Measurements from ENCODE around the gene TRPM8. TPM values are rescaled to one million over a fixed set of nuclear protein-coding genes. Genes with fewer than 3 reads are reported as not detected.
"Not testable (repeated sequence)": the region's sequence is repeated elsewhere in the genome, so short reads cannot be mapped to it uniquely, and the experiment has no call there.

Gene TRPM8
- total RNA-seq (not detected), polyA plus RNA-seq (not detected)
- long read RNA-seq, donor 1, result 0 reads
- long read RNA-seq, donor 2, result 0 reads
- long read RNA-seq, donor 3, result 0 reads

DNA sequence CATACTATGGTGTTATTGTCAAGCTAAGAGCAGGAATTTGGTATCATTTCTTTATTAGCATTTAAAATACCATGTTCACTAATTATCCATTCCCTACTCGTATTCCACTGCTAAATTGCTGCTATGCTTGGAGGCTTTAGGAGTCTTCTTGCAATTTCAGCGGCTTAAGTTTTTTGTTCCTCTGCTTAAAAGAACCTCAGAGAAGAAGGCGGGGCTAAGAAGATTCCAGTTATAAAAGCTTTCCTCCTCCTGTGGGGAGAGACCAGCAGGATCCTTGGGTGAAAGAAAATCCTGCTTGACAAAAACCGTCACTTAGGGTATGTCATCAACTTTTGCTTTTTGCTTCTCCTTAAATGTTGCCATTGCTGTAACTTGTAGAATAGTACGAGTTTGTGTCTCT lies at the start of gene TRPM8:
TSS of gene TRPM8 (plus strand) at position 258 of the 400 bp plus-strand sequence. CDS start 9,165 bp downstream, outside the sequence.
- Histone ChIP-seq H3K9me3 (no peaks in the 10 kb centered on the region), H3K4me3 (no peak within 1 kb of the TSS), H3K27me3 (peaks cover 0 to 39% (median 9%) of the 10 kb centered on the region in 7 donors), H3K4me1 (no peaks in the 10 kb centered on the region), H3K27ac (no peak within 1 kb of the TSS), H3K36me3 (no peaks in the 10 kb centered on the region)
- 41 to 43% methylated on average over 5 of the region's 5 CpGs for WGBS, 2 donors
- DNase-seq (no peak), ATAC-seq (no peak)
- intact Hi-C loops (cut with DNase I), result no loop called here
- TF ChIP-seq, protein P1, sequence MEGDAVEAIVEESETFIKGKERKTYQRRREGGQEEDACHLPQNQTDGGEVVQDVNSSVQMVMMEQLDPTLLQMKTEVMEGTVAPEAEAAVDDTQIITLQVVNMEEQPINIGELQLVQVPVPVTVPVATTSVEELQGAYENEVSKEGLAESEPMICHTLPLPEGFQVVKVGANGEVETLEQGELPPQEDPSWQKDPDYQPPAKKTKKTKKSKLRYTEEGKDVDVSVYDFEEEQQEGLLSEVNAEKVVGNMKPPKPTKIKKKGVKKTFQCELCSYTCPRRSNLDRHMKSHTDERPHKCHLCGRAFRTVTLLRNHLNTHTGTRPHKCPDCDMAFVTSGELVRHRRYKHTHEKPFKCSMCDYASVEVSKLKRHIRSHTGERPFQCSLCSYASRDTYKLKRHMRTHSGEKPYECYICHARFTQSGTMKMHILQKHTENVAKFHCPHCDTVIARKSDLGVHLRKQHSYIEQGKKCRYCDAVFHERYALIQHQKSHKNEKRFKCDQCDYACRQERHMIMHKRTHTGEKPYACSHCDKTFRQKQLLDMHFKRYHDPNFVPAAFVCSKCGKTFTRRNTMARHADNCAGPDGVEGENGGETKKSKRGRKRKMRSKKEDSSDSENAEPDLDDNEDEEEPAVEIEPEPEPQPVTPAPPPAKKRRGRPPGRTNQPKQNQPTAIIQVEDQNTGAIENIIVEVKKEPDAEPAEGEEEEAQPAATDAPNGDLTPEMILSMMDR (IDR thresholded peaks at IDR 0.05), result no peak

DNA sequence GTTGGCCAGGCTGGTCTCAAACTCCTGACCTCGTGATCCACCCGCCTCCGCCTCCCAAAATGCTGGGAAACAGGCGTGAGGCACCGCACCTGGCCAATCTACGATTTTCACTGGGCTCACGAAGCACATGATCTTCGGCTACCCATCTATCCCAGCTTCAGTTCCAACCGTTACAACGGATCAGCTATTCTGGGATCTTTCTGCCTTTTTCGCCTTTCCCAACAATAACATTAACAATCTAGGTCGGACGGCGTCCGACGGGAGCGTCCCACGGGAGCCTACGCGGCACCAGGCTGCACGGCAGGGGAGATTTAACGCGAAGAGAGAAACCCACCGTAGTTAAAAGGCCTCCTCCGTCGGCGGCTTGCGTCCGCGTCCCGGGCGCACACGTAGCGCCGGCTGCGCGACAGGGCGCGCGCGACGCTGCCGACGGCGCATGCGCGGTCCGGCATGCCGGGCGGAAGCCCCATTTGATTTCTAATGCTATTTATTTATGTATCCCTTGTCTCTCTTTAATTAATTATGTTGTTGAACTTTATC lies 49.1 kb upstream of the TRPM8 start, which contains the start of gene MSL3B:
TSS of gene MSL3B (minus strand) at position 394 of the 540 bp plus-strand sequence.
- H3K4me3 ChIP-seq, result peak within 1 kb of the TSS in 9 of 10 donors; percentile 1 to 62 (median 50)
- H3K9me3 ChIP-seq, result peaks cover 0 to 24% (median 0%) of the 10 kb centered on the region in 11 donors
- 7 to 13% methylated on average over 50 of the region's 50 CpGs for whole genome bisulfite sequencing, 2 donors
- H3K36me3 ChIP-seq, result no peaks in the 10 kb centered on the region
- DNase-seq, result peak in 1 of 2 donors; percentile 52
- peak in 5 of 8 donors; percentile 28 to 73 (median 46) for ATAC-seq
- peak within 1 kb of the TSS in 1 of 10 donors; percentile 76 for H3K27ac ChIP-seq
- H3K4me1 ChIP-seq, result no peaks in the 10 kb centered on the region
- peaks cover 0 to 41% (median 21%) of the 10 kb centered on the region in 7 donors for H3K27me3 ChIP-seq
- TF ChIP-seq, protein P1 (IDR thresholded peaks at IDR 0.05), result no peak
- intact Hi-C loops (cut with DNase I), result no loop called here

DNA sequence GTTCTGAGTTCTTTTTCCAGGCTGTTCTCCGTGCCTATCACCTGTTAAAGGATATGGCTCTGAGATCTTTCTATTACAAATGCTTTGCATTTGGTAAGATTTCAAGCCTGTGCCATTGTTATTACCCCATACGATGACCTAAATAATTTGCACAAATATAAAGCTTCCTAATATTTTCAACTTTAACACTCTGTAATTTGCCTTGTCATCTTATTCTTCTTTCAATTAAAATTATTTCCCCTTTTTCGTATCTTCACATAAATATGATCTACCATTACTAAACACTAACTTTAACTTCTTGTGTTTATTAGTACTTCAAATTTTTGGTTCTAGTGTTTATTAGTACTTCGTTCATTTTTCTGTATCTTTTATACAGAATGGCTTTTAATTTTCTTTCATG lies 45.7 kb upstream of the TRPM8 start:
- no peaks in the 10 kb centered on the region for H3K36me3 ChIP-seq
- no peak overlapping the region for H3K27ac ChIP-seq
- H3K4me3 ChIP-seq, result no peak overlapping the region
- 64 to 66% methylated on average over 4 of the region's 4 CpGs for WGBS, 2 donors
- no peaks in the 10 kb centered on the region for H3K4me1 ChIP-seq
- ATAC-seq, result no peak
- no peak for DNase-seq
- peaks cover 0 to 24% (median 2%) of the 10 kb centered on the region in 11 donors for H3K9me3 ChIP-seq
- intact Hi-C loops (cut with DNase I), result no loop called here
- TF ChIP-seq, protein P1 (IDR thresholded peaks at IDR 0.05), result no peak
- H3K27me3 ChIP-seq, result peaks cover 0 to 56% (median 30%) of the 10 kb centered on the region in 7 donors

DNA sequence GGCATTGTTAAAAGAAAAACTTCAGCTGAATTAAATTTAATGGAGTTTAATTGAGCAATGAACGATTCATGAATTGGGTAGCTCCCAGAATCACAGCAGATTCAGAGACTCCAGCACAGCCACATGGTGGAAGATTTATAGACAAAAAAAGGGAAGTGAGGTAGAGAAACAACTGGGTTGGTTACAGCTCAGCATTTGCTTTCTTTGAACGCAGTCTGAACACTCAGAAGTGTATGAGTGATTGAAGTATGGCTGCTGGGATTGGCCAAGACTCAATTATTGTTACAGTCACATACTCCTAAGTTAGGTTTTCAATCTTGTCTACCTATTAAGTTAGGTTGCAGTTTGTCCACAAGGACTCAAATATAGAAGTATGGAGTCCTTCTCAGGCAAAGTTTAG lies 45.0 kb upstream of the TRPM8 start:
- H3K36me3 ChIP-seq; H3K27ac ChIP-seq; ATAC-seq; intact Hi-C loops (cut with DNase I); DNase-seq; H3K4me3 ChIP-seq; H3K4me1 ChIP-seq: not testable (repeated sequence)
- Histone ChIP-seq H3K9me3 (peaks cover 0 to 30% (median 4%) of the 10 kb centered on the region in 11 donors), H3K27me3 (peaks cover 0 to 56% (median 30%) of the 10 kb centered on the region in 7 donors)
- WGBS, 2 donors, result 51 to 63% methylated on average over 2 of the region's 2 CpGs

DNA sequence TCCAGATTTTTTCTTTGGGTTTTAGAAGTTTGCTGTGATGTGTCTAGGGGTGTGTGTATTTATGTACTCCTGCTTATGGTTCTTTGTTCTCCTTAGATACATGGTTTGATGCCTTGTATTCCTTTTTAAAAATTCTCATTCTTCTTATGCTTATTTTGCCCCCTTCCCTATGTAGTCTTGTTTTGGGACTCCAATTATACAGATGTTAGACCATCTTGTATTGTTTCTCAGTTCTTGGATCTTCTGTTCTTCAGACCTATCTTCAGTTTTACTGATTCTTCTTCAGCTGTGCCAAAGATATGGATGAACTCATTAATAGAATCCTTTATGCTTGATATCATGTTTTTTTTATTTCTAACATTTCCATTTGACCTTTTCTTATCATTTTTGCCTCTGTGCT lies 34.8 kb upstream of the TRPM8 start:
- intact Hi-C loops (cut with DNase I), result no loop called here
- no peak for ATAC-seq
- Histone ChIP-seq H3K27me3 (peaks cover 0 to 13% (median 4%) of the 10 kb centered on the region in 7 donors), H3K9me3 (peaks cover 0 to 46% (median 14%) of the 10 kb centered on the region in 11 donors), H3K27ac (no peak overlapping the region), H3K4me3 (no peak overlapping the region), H3K4me1 (no peaks in the 10 kb centered on the region), H3K36me3 (no peaks in the 10 kb centered on the region)
- no peak for DNase-seq
- TF ChIP-seq, protein P1 (IDR thresholded peaks at IDR 0.05), result no peak

All from heart right ventricle (tissue), 16 donors.